DND-41 (cell line): ENCODE measurements around the gene IL20.

ENCODE experiments used
- ATAC-seq: fragments of 200-7000 bp; cut with Tn5 transposase; 3 replicates; pipeline ENCODE4 v1.9.1; 2021; ENCODE audit warnings: low read depth; ENCODE audit not compliant: insufficient read depth
- DNase-seq: peaks from one replicate; pipeline ENCODE4 v3.0.0-alpha.2; 2020
- H2AFZ ChIP-seq: 2 replicates; pipeline ENCODE4 v1.6.0; 2012; ENCODE audit warnings: low read depth, low read length
- H3K27ac ChIP-seq: 2 replicates; pipeline ENCODE4 v1.5.1; 2012; ENCODE audit warnings: low read length, inconsistent platforms
- H3K27me3 ChIP-seq: fragments of 200-600 bp; sonication (generic); 2 replicates; pipeline ENCODE4 v1.6.0; 2012; ENCODE audit warnings: low read length, mild to moderate bottlenecking, inconsistent platforms; ENCODE audit not compliant: insufficient read depth, poor library complexity
- H3K36me3 ChIP-seq: 2 replicates; pipeline ENCODE4 v1.5.1; 2012; ENCODE audit warnings: low read length, inconsistent platforms; ENCODE audit not compliant: insufficient read depth
- H3K4me1 ChIP-seq: 2 replicates; pipeline ENCODE4 v1.5.1; 2012; ENCODE audit warnings: mild to moderate bottlenecking, low read length; ENCODE audit not compliant: insufficient read depth
- H3K4me2 ChIP-seq: 2 replicates; pipeline ENCODE4 v1.6.0; 2012; ENCODE audit warnings: mild to moderate bottlenecking, moderate library complexity, low read length, inconsistent platforms; ENCODE audit not compliant: insufficient read depth
- H3K4me3 ChIP-seq, 2 experiments: fragments of 200-600 bp in 1 of 2; shearing (Covaris generic) in 1 of 2; 2 replicates each; pipeline ENCODE4 v1.5.1; 2012 to 2016; ENCODE audit warnings: inconsistent platforms in 2 of 2, low read length in 2 of 2, mild to moderate bottlenecking in 2 of 2, low read depth in 1 of 2, moderate library complexity in 1 of 2
- H3K79me2 ChIP-seq: 2 replicates; pipeline ENCODE4 v1.6.0; 2012; ENCODE audit warnings: low read length, inconsistent platforms; ENCODE audit not compliant: insufficient read depth
- H3K9ac ChIP-seq: 2 replicates; pipeline ENCODE4 v1.6.0; 2012; ENCODE audit warnings: low read depth, mild to moderate bottlenecking, inconsistent platforms, low read length, moderate library complexity
- H3K9me3 ChIP-seq: 2 replicates; pipeline ENCODE4 v1.5.1; 2012; ENCODE audit warnings: low read length, moderate library complexity, mild to moderate bottlenecking, inconsistent platforms; ENCODE audit not compliant: insufficient read depth, severe bottlenecking
- H4K20me1 ChIP-seq: 2 replicates; pipeline ENCODE4 v1.6.0; 2012; ENCODE audit warnings: low read length; ENCODE audit not compliant: insufficient read depth
- CTCF ChIP-seq: IDR thresholded peaks from 2 replicates; pipeline ENCODE4 v1.5.1; 2012; ENCODE audit warnings: borderline replicate concordance, low read length, moderate library complexity, mild to moderate bottlenecking; ENCODE audit not compliant: poor library complexity, severe bottlenecking; ENCODE audit errors: extremely low read depth
- EZH2 ChIP-seq: IDR thresholded peaks from 3 replicates; pipeline ENCODE4 v1.6.1; 2012; ENCODE audit warnings: borderline replicate concordance, low read depth, mild to moderate bottlenecking, moderate library complexity, low read length, inconsistent platforms; ENCODE audit not compliant: severe bottlenecking

The IL20 gene

DNA sequence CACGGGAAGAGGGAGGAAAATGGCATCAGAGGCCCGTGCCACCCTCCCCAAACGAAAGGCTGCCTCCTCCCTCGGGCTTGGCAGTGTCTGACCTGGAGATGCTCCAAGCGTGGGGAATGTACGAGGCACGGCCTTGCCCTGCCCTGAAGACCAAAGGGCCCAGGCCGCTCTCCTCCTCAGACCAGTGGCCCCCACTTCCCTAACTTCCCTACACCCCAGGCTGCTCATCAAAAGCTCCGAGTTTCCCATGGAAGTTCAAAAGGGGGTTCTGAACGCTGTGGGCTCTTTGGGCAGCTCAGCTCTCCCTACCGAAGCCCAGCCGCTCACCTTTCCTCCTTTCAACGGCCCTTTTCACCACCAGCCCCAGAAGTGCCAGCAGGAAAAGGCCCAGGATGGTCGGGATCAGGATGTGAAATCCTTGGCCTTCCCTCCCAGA is 44.5 kb downstream of the IL20 start:
- Histone ChIP-seq H3K79me2 (no peaks in the 10 kb centered on the region), H3K27ac (no peak overlapping the region), H3K4me3 (no peak overlapping the region), H3K27me3 (no peaks in the 10 kb centered on the region), H3K9ac (no peak overlapping the region), H2AFZ (no peak overlapping the region), H3K4me1 (peaks cover 39% of the 10 kb centered on the region), H3K36me3 (peaks cover 43% of the 10 kb centered on the region), H4K20me1 (no peaks in the 10 kb centered on the region), H3K4me2 (no peak overlapping the region), H3K9me3 (no peaks in the 10 kb centered on the region)
- TF ChIP-seq CTCF (no peak), EZH2 (no peak)
- DNase-seq (no peak), ATAC-seq (no peak)

GRCh38 chr1:206911064-206911663 is 45.7 kb downstream of the IL20 start:
- DNase-seq: peak; percentile 33
- peaks cover 40% of the 10 kb centered on the region for H3K36me3 ChIP-seq
- TF ChIP-seq CTCF (peak; percentile 81), EZH2 (no peak)
- H2AFZ ChIP-seq: no peak overlapping the region
- no peaks in the 10 kb centered on the region for H4K20me1 ChIP-seq
- H3K4me2 ChIP-seq: no peak overlapping the region
- H3K4me1 ChIP-seq: peaks cover 29% of the 10 kb centered on the region
- H3K27ac ChIP-seq: peak overlapping the region; percentile 51
- peaks cover 3% of the 10 kb centered on the region; the same call in 1 of the 2 replicates for H3K79me2 ChIP-seq
- H3K27me3 ChIP-seq: no peaks in the 10 kb centered on the region
- H3K4me3 ChIP-seq: no peak overlapping the region
- ATAC-seq: peak; percentile 56; the same call in 1 of the 3 replicates
- H3K9me3 ChIP-seq: no peaks in the 10 kb centered on the region
- no peak overlapping the region for H3K9ac ChIP-seq

GRCh38 chr1:206912445-206913095 is 47.1 kb downstream of the IL20 start:
- Histone ChIP-seq H3K4me3 (no peak overlapping the region), H3K9ac (no peak overlapping the region), H2AFZ (no peak overlapping the region), H3K4me2 (no peak overlapping the region), H3K4me1 (peaks cover 17% of the 10 kb centered on the region), H3K79me2 (peaks cover 10% of the 10 kb centered on the region; the same call in 1 of the 2 replicates), H3K27ac (peak overlapping the region; percentile 33), H3K9me3 (no peaks in the 10 kb centered on the region), H4K20me1 (no peaks in the 10 kb centered on the region), H3K27me3 (no peaks in the 10 kb centered on the region), H3K36me3 (peaks cover 35% of the 10 kb centered on the region)
- DNase-seq (peak; percentile 73), ATAC-seq (peak; percentile 84)
- TF ChIP-seq CTCF: peak; percentile 95
- no peak for TF ChIP-seq EZH2
